ENCODE results near the gene PAK4.

DNA sequence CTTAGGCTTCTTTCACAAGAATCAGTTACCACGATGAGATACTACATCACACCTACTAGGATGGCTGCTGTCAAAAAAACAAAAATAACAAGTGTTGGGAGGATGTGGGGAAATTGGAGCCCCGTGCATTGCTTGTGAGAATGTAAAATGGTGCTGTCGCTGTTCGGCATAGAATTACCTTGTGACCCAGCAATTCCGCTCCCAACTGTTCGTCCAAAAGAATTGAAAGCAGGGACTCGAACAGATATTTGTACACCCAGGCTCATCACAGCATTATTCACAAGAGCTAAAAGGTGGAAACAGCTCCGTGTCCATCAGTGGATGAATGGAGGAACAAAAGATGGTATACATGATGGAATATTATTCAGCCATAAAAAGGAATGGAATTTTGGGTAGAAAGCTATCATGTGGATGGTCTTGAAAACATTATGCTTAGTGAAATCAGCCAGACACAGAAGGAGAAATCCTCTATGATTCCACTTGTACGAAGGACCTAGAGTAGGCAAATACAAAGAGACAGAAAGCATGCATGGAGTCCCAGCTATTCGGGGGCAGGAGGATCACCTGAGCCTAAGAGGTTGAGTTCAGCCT lies 23.4 kb downstream of the PAK4 start:
- TF ChIP-seq, protein P1, sequence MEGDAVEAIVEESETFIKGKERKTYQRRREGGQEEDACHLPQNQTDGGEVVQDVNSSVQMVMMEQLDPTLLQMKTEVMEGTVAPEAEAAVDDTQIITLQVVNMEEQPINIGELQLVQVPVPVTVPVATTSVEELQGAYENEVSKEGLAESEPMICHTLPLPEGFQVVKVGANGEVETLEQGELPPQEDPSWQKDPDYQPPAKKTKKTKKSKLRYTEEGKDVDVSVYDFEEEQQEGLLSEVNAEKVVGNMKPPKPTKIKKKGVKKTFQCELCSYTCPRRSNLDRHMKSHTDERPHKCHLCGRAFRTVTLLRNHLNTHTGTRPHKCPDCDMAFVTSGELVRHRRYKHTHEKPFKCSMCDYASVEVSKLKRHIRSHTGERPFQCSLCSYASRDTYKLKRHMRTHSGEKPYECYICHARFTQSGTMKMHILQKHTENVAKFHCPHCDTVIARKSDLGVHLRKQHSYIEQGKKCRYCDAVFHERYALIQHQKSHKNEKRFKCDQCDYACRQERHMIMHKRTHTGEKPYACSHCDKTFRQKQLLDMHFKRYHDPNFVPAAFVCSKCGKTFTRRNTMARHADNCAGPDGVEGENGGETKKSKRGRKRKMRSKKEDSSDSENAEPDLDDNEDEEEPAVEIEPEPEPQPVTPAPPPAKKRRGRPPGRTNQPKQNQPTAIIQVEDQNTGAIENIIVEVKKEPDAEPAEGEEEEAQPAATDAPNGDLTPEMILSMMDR (optimal IDR thresholded peaks at IDR 0.05 in 1 of 3, IDR thresholded peaks at IDR 0.05 in 1 of 3, conservative IDR thresholded peaks at IDR 0.05 in 1 of 3; ENCODE audit: extremely low read depth in 1 of 3, insufficient read depth in 2 of 3, low read length in 3 of 3) = no peak
- TF ChIP-seq EZH2 (IDR thresholded peaks at IDR 0.05; ENCODE audit: low read length) = no peak
